Measurements from ENCODE around the gene HNF1B.

The HNF1B gene

DNA sequence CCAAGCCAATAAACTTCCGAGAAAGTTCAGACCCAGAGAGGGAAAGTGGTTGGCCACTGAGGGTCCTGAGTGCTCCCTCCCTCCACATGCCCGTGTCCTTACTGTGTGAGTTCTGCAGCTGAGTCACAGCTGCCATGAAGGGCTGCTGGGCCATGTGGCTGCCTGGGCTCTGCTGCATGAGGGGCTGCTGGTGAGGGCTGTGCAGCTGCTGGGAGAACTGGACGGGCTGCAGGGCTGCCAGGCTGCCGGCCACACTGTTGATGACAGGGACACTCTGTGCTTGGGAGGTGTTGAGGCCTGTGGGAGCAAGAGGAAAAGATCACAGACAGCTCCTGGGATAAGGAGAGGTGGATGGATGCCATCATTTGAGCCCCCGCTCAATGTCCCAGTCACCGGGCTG, 44.0 kb downstream of the HNF1B start:
- Histone ChIP-seq H4K20me1 (ENCODE audit: control insufficient read depth, insufficient read depth, low read depth, low read length) (no peaks in the 10 kb centered on the region; the same call in 1 of the 2 replicates), H3K9me2 (replicated peaks; ENCODE audit: control insufficient read depth, low read length) (no peaks in the 10 kb centered on the region), H3F3A (ENCODE audit: control insufficient read depth, insufficient read depth) (no peaks in the 10 kb centered on the region), H3K4me3 (ENCODE audit: low read length) (no peak overlapping the region), H3K79me2 (ENCODE audit: control insufficient read depth, low read length) (no peaks in the 10 kb centered on the region), H3K9me3 (ENCODE audit: control insufficient read depth, insufficient read depth, low read length) (no peaks in the 10 kb centered on the region), H3K27ac (ENCODE audit: low read depth, low read length) (no peak overlapping the region), H3K27me3 (ENCODE audit: control insufficient read depth, low read length) (peaks cover 28% of the 10 kb centered on the region), H3K4me1 (ENCODE audit: control insufficient read depth, low read length) (no peaks in the 10 kb centered on the region), H3K36me3 (ENCODE audit: control insufficient read depth, low read length) (no peaks in the 10 kb centered on the region), H3K4me2 (ENCODE audit: low read length) (no peak overlapping the region)
- TF ChIP-seq, protein P1, sequence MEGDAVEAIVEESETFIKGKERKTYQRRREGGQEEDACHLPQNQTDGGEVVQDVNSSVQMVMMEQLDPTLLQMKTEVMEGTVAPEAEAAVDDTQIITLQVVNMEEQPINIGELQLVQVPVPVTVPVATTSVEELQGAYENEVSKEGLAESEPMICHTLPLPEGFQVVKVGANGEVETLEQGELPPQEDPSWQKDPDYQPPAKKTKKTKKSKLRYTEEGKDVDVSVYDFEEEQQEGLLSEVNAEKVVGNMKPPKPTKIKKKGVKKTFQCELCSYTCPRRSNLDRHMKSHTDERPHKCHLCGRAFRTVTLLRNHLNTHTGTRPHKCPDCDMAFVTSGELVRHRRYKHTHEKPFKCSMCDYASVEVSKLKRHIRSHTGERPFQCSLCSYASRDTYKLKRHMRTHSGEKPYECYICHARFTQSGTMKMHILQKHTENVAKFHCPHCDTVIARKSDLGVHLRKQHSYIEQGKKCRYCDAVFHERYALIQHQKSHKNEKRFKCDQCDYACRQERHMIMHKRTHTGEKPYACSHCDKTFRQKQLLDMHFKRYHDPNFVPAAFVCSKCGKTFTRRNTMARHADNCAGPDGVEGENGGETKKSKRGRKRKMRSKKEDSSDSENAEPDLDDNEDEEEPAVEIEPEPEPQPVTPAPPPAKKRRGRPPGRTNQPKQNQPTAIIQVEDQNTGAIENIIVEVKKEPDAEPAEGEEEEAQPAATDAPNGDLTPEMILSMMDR (IDR thresholded peaks at IDR 0.05; ENCODE audit: low read depth, low read length, poor library complexity, severe bottlenecking) = no peak
- no peak for TF ChIP-seq EZH2phosphoT487 (IDR thresholded peaks at IDR 0.05; ENCODE audit: borderline replicate concordance, low read length)

GRCh38 chr17:37699285-37699973, 45.4 kb downstream of the HNF1B start:
- Histone ChIP-seq H3K27me3 (ENCODE audit: control insufficient read depth, low read length) (peaks cover 16% of the 10 kb centered on the region), H3K27ac (ENCODE audit: low read depth, low read length) (no peak overlapping the region), H3K9me2 (replicated peaks; ENCODE audit: control insufficient read depth, low read length) (no peaks in the 10 kb centered on the region), H4K20me1 (ENCODE audit: control insufficient read depth, insufficient read depth, low read depth, low read length) (no peaks in the 10 kb centered on the region; the same call in 1 of the 2 replicates), H3K36me3 (ENCODE audit: control insufficient read depth, low read length) (no peaks in the 10 kb centered on the region), H3K9me3 (ENCODE audit: control insufficient read depth, insufficient read depth, low read length) (no peaks in the 10 kb centered on the region), H3F3A (ENCODE audit: control insufficient read depth, insufficient read depth) (no peaks in the 10 kb centered on the region), H3K79me2 (ENCODE audit: control insufficient read depth, low read length) (no peaks in the 10 kb centered on the region), H3K4me1 (ENCODE audit: control insufficient read depth, low read length) (no peaks in the 10 kb centered on the region), H3K4me3 (ENCODE audit: low read length) (no peak overlapping the region), H3K4me2 (ENCODE audit: low read length) (no peak overlapping the region)
- TF ChIP-seq, protein P1 (IDR thresholded peaks at IDR 0.05; ENCODE audit: low read depth, low read length, poor library complexity, severe bottlenecking) = no peak
- no peak for TF ChIP-seq EZH2phosphoT487 (IDR thresholded peaks at IDR 0.05; ENCODE audit: borderline replicate concordance, low read length)

- Histone ChIP-seq H3K79me2 (ENCODE audit: control insufficient read depth, low read length) (no peaks in the 10 kb centered on the region), H4K20me1 (ENCODE audit: control insufficient read depth, insufficient read depth, low read depth, low read length) (no peaks in the 10 kb centered on the region; the same call in 1 of the 2 replicates), H3K9me3 (ENCODE audit: control insufficient read depth, insufficient read depth, low read length) (no peaks in the 10 kb centered on the region), H3K4me2 (ENCODE audit: low read length) (no peak overlapping the region), H3K27ac (ENCODE audit: low read depth, low read length) (no peak overlapping the region), H3K36me3 (ENCODE audit: control insufficient read depth, low read length) (no peaks in the 10 kb centered on the region), H3K27me3 (ENCODE audit: control insufficient read depth, low read length) (peaks cover 12% of the 10 kb centered on the region), H3F3A (ENCODE audit: control insufficient read depth, insufficient read depth) (no peaks in the 10 kb centered on the region), H3K4me1 (ENCODE audit: control insufficient read depth, low read length) (no peaks in the 10 kb centered on the region), H3K4me3 (ENCODE audit: low read length) (no peak overlapping the region), H3K9me2 (replicated peaks; ENCODE audit: control insufficient read depth, low read length) (no peaks in the 10 kb centered on the region)
- TF ChIP-seq, protein P1 (IDR thresholded peaks at IDR 0.05; ENCODE audit: low read depth, low read length, poor library complexity, severe bottlenecking) = no peak
- TF ChIP-seq EZH2phosphoT487 (IDR thresholded peaks at IDR 0.05; ENCODE audit: borderline replicate concordance, low read length) = no peak
These were observed 46.0 kb downstream of the HNF1B start for GRCh38 chr17:37698911-37699255.

Measured in DOHH2 (cell line).